ENCODE measurements around the gene PREX1.
"Not testable (repeated sequence)": the region's sequence is repeated elsewhere in the genome, so short reads cannot be mapped to it uniquely, and the experiment has no call there.

- TF ChIP-seq, protein P1, sequence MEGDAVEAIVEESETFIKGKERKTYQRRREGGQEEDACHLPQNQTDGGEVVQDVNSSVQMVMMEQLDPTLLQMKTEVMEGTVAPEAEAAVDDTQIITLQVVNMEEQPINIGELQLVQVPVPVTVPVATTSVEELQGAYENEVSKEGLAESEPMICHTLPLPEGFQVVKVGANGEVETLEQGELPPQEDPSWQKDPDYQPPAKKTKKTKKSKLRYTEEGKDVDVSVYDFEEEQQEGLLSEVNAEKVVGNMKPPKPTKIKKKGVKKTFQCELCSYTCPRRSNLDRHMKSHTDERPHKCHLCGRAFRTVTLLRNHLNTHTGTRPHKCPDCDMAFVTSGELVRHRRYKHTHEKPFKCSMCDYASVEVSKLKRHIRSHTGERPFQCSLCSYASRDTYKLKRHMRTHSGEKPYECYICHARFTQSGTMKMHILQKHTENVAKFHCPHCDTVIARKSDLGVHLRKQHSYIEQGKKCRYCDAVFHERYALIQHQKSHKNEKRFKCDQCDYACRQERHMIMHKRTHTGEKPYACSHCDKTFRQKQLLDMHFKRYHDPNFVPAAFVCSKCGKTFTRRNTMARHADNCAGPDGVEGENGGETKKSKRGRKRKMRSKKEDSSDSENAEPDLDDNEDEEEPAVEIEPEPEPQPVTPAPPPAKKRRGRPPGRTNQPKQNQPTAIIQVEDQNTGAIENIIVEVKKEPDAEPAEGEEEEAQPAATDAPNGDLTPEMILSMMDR (IDR thresholded peaks at IDR 0.05) = not testable (repeated sequence)
- TF ChIP-seq POLR2A (IDR thresholded peaks at IDR 0.05) = not testable (repeated sequence)
Measured at GRCh38 chr20:48812114-48812513, 15.7 kb downstream of the PREX1 start.
